Measurements from ENCODE around the gene PAK1.

GRCh38 chr11:77436506-77436905, 37.4 kb downstream of the PAK1 start:
- TF ChIP-seq, protein P1, sequence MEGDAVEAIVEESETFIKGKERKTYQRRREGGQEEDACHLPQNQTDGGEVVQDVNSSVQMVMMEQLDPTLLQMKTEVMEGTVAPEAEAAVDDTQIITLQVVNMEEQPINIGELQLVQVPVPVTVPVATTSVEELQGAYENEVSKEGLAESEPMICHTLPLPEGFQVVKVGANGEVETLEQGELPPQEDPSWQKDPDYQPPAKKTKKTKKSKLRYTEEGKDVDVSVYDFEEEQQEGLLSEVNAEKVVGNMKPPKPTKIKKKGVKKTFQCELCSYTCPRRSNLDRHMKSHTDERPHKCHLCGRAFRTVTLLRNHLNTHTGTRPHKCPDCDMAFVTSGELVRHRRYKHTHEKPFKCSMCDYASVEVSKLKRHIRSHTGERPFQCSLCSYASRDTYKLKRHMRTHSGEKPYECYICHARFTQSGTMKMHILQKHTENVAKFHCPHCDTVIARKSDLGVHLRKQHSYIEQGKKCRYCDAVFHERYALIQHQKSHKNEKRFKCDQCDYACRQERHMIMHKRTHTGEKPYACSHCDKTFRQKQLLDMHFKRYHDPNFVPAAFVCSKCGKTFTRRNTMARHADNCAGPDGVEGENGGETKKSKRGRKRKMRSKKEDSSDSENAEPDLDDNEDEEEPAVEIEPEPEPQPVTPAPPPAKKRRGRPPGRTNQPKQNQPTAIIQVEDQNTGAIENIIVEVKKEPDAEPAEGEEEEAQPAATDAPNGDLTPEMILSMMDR (IDR thresholded peaks at IDR 0.05), result no peak
- no peak for TF ChIP-seq POLR2A (IDR thresholded peaks at IDR 0.05)
